ENCODE measurements around the gene THRA. TPM values are rescaled to one million over a fixed set of nuclear protein-coding genes. Genes with fewer than 3 reads are reported as not detected.
A peak's percentile ranks its signal among the peaks of the same experiment; 100 is the strongest.

THRA gene
- total and polyA plus RNA-seq, 11 donors, result 50.6 to 105 (median 69.8) TPM

DNA sequence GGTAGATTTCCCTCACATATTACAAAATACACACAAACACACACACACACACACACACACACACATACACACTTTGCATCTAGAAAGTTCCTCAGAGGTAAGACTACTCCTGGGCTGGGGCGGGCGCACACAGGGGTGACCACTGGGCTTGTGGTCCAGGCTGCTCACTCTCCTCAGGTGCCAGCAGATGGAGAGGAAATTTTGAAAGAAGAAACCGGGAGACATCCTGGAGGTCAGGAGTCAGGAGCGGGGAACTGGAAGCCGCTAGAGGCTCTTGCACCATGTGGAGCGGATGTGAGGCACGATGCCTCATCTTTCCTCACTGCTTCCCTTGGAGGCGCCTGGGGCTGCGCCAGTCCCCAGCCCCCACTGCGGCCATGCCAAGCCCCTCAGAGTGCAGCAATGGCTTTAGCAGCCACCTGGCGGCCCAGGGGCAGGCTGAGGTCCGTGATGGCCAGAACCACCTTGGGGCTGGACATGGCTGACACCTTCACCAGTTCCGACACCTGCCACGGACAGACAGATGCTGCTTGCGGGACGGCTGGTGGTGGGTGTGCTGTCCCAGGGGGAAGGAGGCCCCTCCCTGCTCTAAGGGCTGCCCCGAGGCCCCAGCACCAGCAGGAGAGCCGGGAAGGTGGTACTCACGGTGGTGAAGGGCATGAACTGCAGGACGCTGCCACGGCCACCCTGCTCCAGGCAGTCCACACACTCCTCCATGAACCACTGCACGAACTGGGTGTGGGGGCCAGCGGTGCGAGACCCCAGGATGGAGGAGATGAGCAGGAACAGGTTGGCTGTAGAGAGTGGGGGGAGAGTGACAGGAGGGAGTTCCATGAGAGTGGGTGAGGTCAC lies 43.4 kb upstream of the THRA start:
- WGBS, 4 donors, result 84 to 85% (median 84%) methylated on average over 18 to 24 of the region's 24 CpGs
- no peak for DNase-seq

GRCh38 chr17:40020146-40020545 lies 42.6 kb upstream of the THRA start:
- Histone ChIP-seq H3K4me3 (no peak overlapping the region), H3K27ac (no peak overlapping the region), H3K27me3 (no peaks in the 10 kb centered on the region), H3K4me1 (peaks cover 0 to 62% (median 25%) of the 10 kb centered on the region in 12 donors), H3K9me3 (no peaks in the 10 kb centered on the region), H3K36me3 (peaks cover 0 to 58% (median 51%) of the 10 kb centered on the region in 9 donors)
- intact Hi-C loops (cut with DNase I), result loop anchor here in 1 of 10 donors (10.0 kb wide), 1 partner anchor 155 kb away; the partner anchor contains the start of gene RAPGEFL1
- DNase-seq (no peak), ATAC-seq (no peak)
- TF ChIP-seq POLR2A (IDR thresholded peaks at IDR 0.05), result no peak
- TF ChIP-seq, protein P1, sequence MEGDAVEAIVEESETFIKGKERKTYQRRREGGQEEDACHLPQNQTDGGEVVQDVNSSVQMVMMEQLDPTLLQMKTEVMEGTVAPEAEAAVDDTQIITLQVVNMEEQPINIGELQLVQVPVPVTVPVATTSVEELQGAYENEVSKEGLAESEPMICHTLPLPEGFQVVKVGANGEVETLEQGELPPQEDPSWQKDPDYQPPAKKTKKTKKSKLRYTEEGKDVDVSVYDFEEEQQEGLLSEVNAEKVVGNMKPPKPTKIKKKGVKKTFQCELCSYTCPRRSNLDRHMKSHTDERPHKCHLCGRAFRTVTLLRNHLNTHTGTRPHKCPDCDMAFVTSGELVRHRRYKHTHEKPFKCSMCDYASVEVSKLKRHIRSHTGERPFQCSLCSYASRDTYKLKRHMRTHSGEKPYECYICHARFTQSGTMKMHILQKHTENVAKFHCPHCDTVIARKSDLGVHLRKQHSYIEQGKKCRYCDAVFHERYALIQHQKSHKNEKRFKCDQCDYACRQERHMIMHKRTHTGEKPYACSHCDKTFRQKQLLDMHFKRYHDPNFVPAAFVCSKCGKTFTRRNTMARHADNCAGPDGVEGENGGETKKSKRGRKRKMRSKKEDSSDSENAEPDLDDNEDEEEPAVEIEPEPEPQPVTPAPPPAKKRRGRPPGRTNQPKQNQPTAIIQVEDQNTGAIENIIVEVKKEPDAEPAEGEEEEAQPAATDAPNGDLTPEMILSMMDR (IDR thresholded peaks at IDR 0.05), result no peak
- WGBS, 4 donors, result 88 to 93% (median 92%) methylated on average over 13 of the region's 13 CpGs

More for the DNA sequence above, 43.4 kb upstream of the THRA start:
- no peak overlapping the region for H3K4me3 ChIP-seq
- H3K36me3 ChIP-seq, result peaks cover 0 to 50% (median 43%) of the 10 kb centered on the region in 9 donors
- H3K4me1 ChIP-seq, result peaks cover 0 to 70% (median 30%) of the 10 kb centered on the region in 12 donors
- ATAC-seq, result peak in 1 of 4 donors; percentile 53
- TF ChIP-seq, protein P1 (IDR thresholded peaks at IDR 0.05), result no peak
- TF ChIP-seq POLR2A (IDR thresholded peaks at IDR 0.05), result no peak
- intact Hi-C loops (cut with DNase I), result loop anchor here in 6 of 10 donors (5.0 to 10.0 kb wide), 6 partner anchors 75 to 275 kb away; partner anchors contain the start of gene CDC6 (in 2 of the 6)
- H3K27ac ChIP-seq, result peak overlapping the region in 5 of 12 donors; percentile 13 to 67 (median 33)
- H3K27me3 ChIP-seq, result no peaks in the 10 kb centered on the region
- no peaks in the 10 kb centered on the region for H3K9me3 ChIP-seq

DNA sequence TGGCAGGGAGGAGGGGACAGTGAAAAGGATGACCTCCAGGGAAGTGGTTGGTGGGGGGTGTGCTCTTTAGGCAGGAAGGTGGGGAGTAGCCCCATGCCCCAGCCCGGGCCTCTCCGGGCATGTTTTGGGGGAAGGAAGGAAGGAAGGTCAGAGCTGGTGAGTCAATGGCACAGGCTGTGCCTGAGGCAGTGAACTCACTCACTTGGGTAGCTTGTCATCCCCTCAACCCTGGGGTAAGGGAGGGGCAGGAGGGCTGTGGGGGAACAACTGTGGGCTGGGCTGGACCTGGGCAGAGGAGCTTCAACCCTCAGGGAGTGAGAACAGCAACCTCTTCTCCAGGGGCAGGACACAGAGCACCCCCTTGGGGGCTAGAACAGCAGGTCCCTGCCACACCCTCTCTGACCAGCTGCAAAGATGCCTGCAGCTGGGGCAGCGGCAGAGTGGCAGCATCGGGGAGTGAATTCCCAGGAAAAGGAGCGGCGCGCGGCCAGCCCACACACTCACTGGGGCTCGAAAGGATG lies 41.3 kb upstream of the THRA start:
- peak overlapping the region in 4 of 12 donors; percentile 13 to 38 (median 32) for H3K27ac ChIP-seq
- no peaks in the 10 kb centered on the region for H3K9me3 ChIP-seq
- H3K4me3 ChIP-seq, result no peak overlapping the region
- ATAC-seq (peak in 2 of 4 donors; percentile 2 to 23), DNase-seq (peak in 1 of 5 donors; percentile 47)
- H3K36me3 ChIP-seq, result peaks cover 0 to 71% (median 64%) of the 10 kb centered on the region in 9 donors
- 56 to 87% (median 83%) methylated on average over 2 to 9 of the region's 9 CpGs for WGBS, 4 donors
- intact Hi-C loops (cut with DNase I), result loop anchor here in 1 of 10 donors (10.0 kb wide), 1 partner anchor 153 kb away; the partner anchor contains the start of gene RAPGEFL1
- no peak for TF ChIP-seq POLR2A (IDR thresholded peaks at IDR 0.05)
- TF ChIP-seq, protein P1 (IDR thresholded peaks at IDR 0.05), result no peak
- H3K4me1 ChIP-seq, result peaks cover 0 to 55% (median 23%) of the 10 kb centered on the region in 12 donors
- no peaks in the 10 kb centered on the region for H3K27me3 ChIP-seq

DNA sequence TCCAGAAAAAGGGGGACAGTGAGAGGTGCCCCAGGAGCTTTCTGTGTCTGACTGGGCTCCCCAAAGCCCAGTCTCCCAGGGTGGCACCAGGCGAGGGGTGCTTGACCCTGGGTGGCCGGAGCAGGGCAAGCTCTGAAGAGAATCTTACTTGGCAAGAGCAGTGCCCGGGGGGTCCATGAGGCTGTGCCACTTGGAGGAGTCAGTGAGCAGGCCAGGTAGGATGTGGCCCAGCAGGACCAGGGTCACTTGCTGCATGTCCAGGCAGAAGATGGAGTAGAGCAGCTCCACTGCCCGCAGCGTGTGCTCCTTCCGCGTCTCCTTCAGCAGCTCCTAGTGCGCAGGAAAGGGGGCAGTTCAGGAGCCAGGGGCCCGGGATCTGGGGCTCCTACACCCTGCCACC lies 40.3 kb upstream of the THRA start:
- H3K4me1 ChIP-seq, result peaks cover 0 to 53% (median 24%) of the 10 kb centered on the region in 12 donors
- ATAC-seq (no peak), DNase-seq (peak in 1 of 5 donors; percentile 26)
- no peak overlapping the region for H3K27ac ChIP-seq
- no peak overlapping the region for H3K4me3 ChIP-seq
- 94 to 96% (median 95%) methylated on average over 8 to 9 of the region's 9 CpGs; no CpG with 5 or more reads in 1 of the 4 donors for WGBS, 4 donors
- no peaks in the 10 kb centered on the region for H3K9me3 ChIP-seq
- intact Hi-C loops (cut with DNase I), result loop anchor here in 1 of 10 donors (10.0 kb wide), 1 partner anchor 152 kb away; the partner anchor contains the start of gene RAPGEFL1
- TF ChIP-seq POLR2A (IDR thresholded peaks at IDR 0.05), result no peak
- TF ChIP-seq, protein P1 (IDR thresholded peaks at IDR 0.05), result no peak
- peaks cover 0 to 79% (median 71%) of the 10 kb centered on the region in 9 donors for H3K36me3 ChIP-seq
- no peaks in the 10 kb centered on the region for H3K27me3 ChIP-seq
